ENCODE data around the gene TMEM120B. TPM values are rescaled to one million over a fixed set of nuclear protein-coding genes. Genes with fewer than 3 reads are reported as not detected.

Gene TMEM120B
- total and polyA plus RNA-seq, 2 of the 13 experiments (the other 11 are each of a cell fraction or from before 2014, with no cell fraction given): 7.1 to 12.9 TPM

DNA sequence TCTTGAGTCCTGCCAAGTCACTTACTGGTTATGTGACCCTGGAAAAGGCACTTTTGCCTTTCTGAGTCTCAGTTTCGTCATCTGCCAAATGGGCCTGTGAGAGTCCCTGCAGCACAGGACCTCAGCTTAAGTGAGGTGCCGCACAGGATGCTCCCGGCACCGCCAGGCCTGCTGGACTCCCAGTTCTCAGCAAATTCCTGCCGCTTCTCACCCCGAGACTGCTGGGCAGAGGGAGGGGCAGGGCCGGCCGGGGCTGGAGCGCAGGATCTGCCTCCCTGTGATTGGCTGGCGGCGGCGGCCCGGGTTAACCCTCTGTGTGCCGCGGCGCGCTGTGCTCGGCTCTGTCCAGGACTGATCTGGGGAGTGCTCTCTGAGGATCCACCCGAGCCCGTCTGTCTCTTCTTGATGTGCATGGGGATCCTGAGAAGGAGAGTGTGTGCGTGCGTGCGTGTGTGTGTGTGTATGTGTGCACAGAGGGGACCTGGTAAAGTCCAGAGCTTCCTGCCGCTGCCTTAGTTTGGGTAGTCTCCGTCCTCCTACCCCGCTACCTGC lies 99.8 kb downstream of the TMEM120B start:
- peak overlapping the region; percentile 62 to 71 (median 63); a peak in 5 of 6 replicates for H3K4me3 ChIP-seq (replicated peaks in 1 of 3; ENCODE audit: insufficient read depth in 1 of 3, low read depth in 2 of 3, low read length in 3 of 3)
- no peak overlapping the region for H2AFZ ChIP-seq (ENCODE audit: low read length)
- H3K4me2 ChIP-seq (ENCODE audit: low read depth, low read length): peak overlapping the region; percentile 79
- POLR2A ChIA-PET: interaction anchor here (1.0 to 14.5 kb wide), 9 partner anchors 8 to 101 kb away, joined by 3 to 393 read pairs (median 4); partner anchors contain the start of genes HPD, PSMD9, RHOF and SETD1B
- H3K4me1 ChIP-seq (ENCODE audit: insufficient read depth, low read length): peaks cover 31% of the 10 kb centered on the region
- peak overlapping the region; percentile 53 for H3K9ac ChIP-seq (ENCODE audit: insufficient read depth, low read depth, low read length)
- no TSS peak for BruUV-seq (replicated peaks)
- intact Hi-C loops (cut with micrococcal nuclease; ENCODE audit: unreplicated experiment) (loop anchor here (1.0 kb wide), 1 partner anchor 17 kb away; no protein-coding TSS in a partner anchor), in situ Hi-C loops (cut with HindIII; ENCODE audit: extremely low pct_ligation_motif_present, low pct_unique_long_range_greater_than_20kb) (no loop called here)
- DNase-seq (ENCODE audit: low spot score): no peak
- peak; percentile 67 for ATAC-seq
- peaks cover 26 to 47% of the 10 kb centered on the region in 2 experiments; a peak in 4 of 5 replicates for H3K36me3 ChIP-seq (replicated peaks in 1 of 2; ENCODE audit: control insufficient read depth in 1 of 2, insufficient read depth in 2 of 2, low read length in 2 of 2)
- 66% methylated on average over 7 of the region's 26 CpGs for WGBS (ENCODE audit: low lambda C conversion rate)
- CTCF ChIA-PET (ENCODE audit: low intra/inter-chr PET ratio, low total read pairs): interaction anchor here (0.7 to 4.5 kb wide), 8 partner anchors 12 to 115 kb away, joined by 3 to 89 read pairs (median 5); partner anchors contain the start of genes PSMD9 and RHOF
- no peaks in the 10 kb centered on the region for H3K9me3 ChIP-seq (ENCODE audit: low read length)
- H3K79me2 ChIP-seq (ENCODE audit: insufficient read depth, low read length): peaks cover 34% of the 10 kb centered on the region
- FAIRE-seq: no peak
- 0 out of 2 replicates have a peak, but pooled peaks cover 6% of the 10 kb centered on the region for H4K20me1 ChIP-seq (ENCODE audit: insufficient read depth, low read length)
- no peaks in the 10 kb centered on the region for H3K27me3 ChIP-seq (ENCODE audit: control insufficient read depth in 1 of 2, insufficient read depth in 2 of 2, low read length in 2 of 2)
- H3K27ac ChIP-seq (ENCODE audit: extremely low read length, insufficient read depth, low read length): peak overlapping the region; percentile 57
- TF ChIP-seq ZNF251 (CRISPR knock-in tag; IDR thresholded peaks at IDR 0.05): no peak
- 0 out of 4 replicates have a peak, but pooled peaks of 1 of the 2 experiments have one; percentile 27 for TF ChIP-seq POLR2A (IDR thresholded peaks at IDR 0.05; ENCODE audit: insufficient read depth in 1 of 2, low read depth in 2 of 2, low read length in 2 of 2)
- TF ChIP-seq, protein P1, sequence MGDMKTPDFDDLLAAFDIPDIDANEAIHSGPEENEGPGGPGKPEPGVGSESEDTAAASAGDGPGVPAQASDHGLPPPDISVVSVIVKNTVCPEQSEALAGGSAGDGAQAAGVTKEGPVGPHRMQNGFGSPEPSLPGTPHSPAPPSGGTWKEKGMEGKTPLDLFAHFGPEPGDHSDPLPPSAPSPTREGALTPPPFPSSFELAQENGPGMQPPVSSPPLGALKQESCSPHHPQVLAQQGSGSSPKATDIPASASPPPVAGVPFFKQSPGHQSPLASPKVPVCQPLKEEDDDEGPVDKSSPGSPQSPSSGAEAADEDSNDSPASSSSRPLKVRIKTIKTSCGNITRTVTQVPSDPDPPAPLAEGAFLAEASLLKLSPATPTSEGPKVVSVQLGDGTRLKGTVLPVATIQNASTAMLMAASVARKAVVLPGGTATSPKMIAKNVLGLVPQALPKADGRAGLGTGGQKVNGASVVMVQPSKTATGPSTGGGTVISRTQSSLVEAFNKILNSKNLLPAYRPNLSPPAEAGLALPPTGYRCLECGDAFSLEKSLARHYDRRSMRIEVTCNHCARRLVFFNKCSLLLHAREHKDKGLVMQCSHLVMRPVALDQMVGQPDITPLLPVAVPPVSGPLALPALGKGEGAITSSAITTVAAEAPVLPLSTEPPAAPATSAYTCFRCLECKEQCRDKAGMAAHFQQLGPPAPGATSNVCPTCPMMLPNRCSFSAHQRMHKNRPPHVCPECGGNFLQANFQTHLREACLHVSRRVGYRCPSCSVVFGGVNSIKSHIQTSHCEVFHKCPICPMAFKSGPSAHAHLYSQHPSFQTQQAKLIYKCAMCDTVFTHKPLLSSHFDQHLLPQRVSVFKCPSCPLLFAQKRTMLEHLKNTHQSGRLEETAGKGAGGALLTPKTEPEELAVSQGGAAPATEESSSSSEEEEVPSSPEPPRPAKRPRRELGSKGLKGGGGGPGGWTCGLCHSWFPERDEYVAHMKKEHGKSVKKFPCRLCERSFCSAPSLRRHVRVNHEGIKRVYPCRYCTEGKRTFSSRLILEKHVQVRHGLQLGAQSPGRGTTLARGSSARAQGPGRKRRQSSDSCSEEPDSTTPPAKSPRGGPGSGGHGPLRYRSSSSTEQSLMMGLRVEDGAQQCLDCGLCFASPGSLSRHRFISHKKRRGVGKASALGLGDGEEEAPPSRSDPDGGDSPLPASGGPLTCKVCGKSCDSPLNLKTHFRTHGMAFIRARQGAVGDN (CRISPR knock-in tag; IDR thresholded peaks at IDR 0.05): peak; percentile 9; the same call in 1 of the 2 replicates
- 0 out of 4 replicates have a peak, but pooled peaks of 1 of the 2 experiments have one; percentile 9 for TF ChIP-seq KLF16 (CRISPR knock-in tag; IDR thresholded peaks at IDR 0.05)
- TF ChIP-seq JARID2 (CRISPR knock-in tag; IDR thresholded peaks at IDR 0.05; ENCODE audit: insufficient replicate concordance): peak; percentile 75
- no peak for TF ChIP-seq U2AF1 (optimal IDR thresholded peaks at IDR 0.05; ENCODE audit: low read depth, low read length)
- TF ChIP-seq ATRX (CRISPR knock-in tag; IDR thresholded peaks at IDR 0.05; ENCODE audit: borderline replicate concordance): no peak
- peak; percentile 71; the same call in 1 of the 2 replicates for TF ChIP-seq ADNP (CRISPR knock-in tag; IDR thresholded peaks at IDR 0.05)
- TF ChIP-seq PCBP2 (optimal IDR thresholded peaks at IDR 0.05; ENCODE audit: low read depth, low read length, poor library complexity, severe bottlenecking): no peak
- no peak for TF ChIP-seq SETDB1 (CRISPR knock-in tag; IDR thresholded peaks at IDR 0.05; ENCODE audit: borderline replicate concordance)
- TF ChIP-seq, protein P2, sequence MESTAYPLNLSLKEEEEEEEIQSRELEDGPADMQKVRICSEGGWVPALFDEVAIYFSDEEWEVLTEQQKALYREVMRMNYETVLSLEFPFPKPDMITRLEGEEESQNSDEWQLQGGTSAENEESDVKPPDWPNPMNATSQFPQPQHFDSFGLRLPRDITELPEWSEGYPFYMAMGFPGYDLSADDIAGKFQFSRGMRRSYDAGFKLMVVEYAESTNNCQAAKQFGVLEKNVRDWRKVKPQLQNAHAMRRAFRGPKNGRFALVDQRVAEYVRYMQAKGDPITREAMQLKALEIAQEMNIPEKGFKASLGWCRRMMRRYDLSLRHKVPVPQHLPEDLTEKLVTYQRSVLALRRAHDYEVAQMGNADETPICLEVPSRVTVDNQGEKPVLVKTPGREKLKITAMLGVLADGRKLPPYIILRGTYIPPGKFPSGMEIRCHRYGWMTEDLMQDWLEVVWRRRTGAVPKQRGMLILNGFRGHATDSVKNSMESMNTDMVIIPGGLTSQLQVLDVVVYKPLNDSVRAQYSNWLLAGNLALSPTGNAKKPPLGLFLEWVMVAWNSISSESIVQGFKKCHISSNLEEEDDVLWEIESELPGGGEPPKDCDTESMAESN (CRISPR knock-in tag; conservative IDR thresholded peaks at IDR 0.05): 0 out of 2 replicates have a peak, but pooled peaks have one; percentile 20
- TF ChIP-seq MAFF (IDR thresholded peaks at IDR 0.05; ENCODE audit: low read depth, low read length): no peak
- TF ChIP-seq, protein P3, sequence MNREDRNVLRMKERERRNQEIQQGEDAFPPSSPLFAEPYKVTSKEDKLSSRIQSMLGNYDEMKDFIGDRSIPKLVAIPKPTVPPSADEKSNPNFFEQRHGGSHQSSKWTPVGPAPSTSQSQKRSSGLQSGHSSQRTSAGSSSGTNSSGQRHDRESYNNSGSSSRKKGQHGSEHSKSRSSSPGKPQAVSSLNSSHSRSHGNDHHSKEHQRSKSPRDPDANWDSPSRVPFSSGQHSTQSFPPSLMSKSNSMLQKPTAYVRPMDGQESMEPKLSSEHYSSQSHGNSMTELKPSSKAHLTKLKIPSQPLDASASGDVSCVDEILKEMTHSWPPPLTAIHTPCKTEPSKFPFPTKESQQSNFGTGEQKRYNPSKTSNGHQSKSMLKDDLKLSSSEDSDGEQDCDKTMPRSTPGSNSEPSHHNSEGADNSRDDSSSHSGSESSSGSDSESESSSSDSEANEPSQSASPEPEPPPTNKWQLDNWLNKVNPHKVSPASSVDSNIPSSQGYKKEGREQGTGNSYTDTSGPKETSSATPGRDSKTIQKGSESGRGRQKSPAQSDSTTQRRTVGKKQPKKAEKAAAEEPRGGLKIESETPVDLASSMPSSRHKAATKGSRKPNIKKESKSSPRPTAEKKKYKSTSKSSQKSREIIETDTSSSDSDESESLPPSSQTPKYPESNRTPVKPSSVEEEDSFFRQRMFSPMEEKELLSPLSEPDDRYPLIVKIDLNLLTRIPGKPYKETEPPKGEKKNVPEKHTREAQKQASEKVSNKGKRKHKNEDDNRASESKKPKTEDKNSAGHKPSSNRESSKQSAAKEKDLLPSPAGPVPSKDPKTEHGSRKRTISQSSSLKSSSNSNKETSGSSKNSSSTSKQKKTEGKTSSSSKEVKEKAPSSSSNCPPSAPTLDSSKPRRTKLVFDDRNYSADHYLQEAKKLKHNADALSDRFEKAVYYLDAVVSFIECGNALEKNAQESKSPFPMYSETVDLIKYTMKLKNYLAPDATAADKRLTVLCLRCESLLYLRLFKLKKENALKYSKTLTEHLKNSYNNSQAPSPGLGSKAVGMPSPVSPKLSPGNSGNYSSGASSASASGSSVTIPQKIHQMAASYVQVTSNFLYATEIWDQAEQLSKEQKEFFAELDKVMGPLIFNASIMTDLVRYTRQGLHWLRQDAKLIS (CRISPR knock-in tag; IDR thresholded peaks at IDR 0.05): 0 out of 2 replicates have a peak, but pooled peaks have one; percentile 22
- TF ChIP-seq ZNF264 (CRISPR knock-in tag; IDR thresholded peaks at IDR 0.05): no peak
